ENCODE measurements around the gene ABI3BP. TPM values are rescaled to one million over a fixed set of nuclear protein-coding genes. Genes with fewer than 3 reads are reported as not detected.

The ABI3BP gene
- total and polyA plus RNA-seq, 2 experiments from 2014 or later, result 0.42 to 0.57 TPM

DNA sequence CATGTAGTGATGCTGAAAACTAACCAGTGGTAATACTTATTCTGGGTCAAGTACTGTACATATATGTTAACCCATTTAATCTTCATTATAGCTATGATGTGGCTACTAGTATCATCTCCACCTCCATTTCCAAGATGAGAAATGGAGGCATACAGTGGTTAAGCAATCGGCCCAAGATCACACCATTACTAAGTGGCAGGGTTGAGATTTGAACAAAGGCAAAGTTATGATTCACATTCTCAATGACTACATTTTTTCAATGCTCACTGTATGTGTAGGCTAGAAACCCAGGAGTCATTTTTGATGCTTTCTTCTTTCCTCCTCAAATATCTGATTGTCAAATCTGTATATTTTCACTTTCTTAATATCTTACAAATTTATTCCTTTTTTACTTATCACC, 30.2 kb downstream of the ABI3BP start:
- Mint-ChIP-seq H3K9me3 (peaks cover 14% of the 10 kb centered on the region), H3K4me3 (no peak overlapping the region)

More for the DNA sequence above, 30.2 kb downstream of the ABI3BP start:
- H3K27ac ChIP-seq (ENCODE audit: low read depth), result no peak overlapping the region
- H3K4me2 ChIP-seq, result no peak overlapping the region
- no peaks in the 10 kb centered on the region for H3K79me2 ChIP-seq (replicated peaks; ENCODE audit: insufficient read depth)
- Mint-ChIP-seq H3K27me3 (ENCODE audit: insufficient read depth, low read depth, poor library complexity) (no peaks in the 10 kb centered on the region), H3K27ac (no peak overlapping the region), H3K36me3 (ENCODE audit: low read depth) (peaks cover 9% of the 10 kb centered on the region; the same call in 1 of the 3 replicates), H3K4me1 (no peaks in the 10 kb centered on the region)
- no peaks in the 10 kb centered on the region for H3K36me3 ChIP-seq (ENCODE audit: insufficient read depth)
- no peaks in the 10 kb centered on the region for H4K20me1 ChIP-seq (replicated peaks; ENCODE audit: insufficient read depth)
- H3K4me3 ChIP-seq, result no peak overlapping the region
- TF ChIP-seq ZNF462 (CRISPR knock-in tag; IDR thresholded peaks at IDR 0.05) (no peak), ZNF331 (CRISPR knock-in tag; IDR thresholded peaks at IDR 0.05; ENCODE audit: low read depth) (no peak), EZH2phosphoT487 (IDR thresholded peaks at IDR 0.05; ENCODE audit: unreplicated experiment) (no peak), JUNB (IDR thresholded peaks at IDR 0.05; ENCODE audit: unreplicated experiment) (no peak), REST (IDR thresholded peaks at IDR 0.05; ENCODE audit: unreplicated experiment) (no peak), NANOG (IDR thresholded peaks at IDR 0.05; ENCODE audit: borderline replicate concordance) (no peak), CREB1 (CRISPR knock-in tag; IDR thresholded peaks at IDR 0.05; ENCODE audit: low read depth) (no peak), ZNF114 (CRISPR knock-in tag; IDR thresholded peaks at IDR 0.05) (no peak), EZH2 (IDR thresholded peaks at IDR 0.05; ENCODE audit: low read depth, unreplicated experiment) (no peak), POLR2AphosphoS5 (IDR thresholded peaks at IDR 0.05; ENCODE audit: low read depth) (no peak), STAT1 (IDR thresholded peaks at IDR 0.05; ENCODE audit: unreplicated experiment) (no peak)
- TF ChIP-seq, protein P1, sequence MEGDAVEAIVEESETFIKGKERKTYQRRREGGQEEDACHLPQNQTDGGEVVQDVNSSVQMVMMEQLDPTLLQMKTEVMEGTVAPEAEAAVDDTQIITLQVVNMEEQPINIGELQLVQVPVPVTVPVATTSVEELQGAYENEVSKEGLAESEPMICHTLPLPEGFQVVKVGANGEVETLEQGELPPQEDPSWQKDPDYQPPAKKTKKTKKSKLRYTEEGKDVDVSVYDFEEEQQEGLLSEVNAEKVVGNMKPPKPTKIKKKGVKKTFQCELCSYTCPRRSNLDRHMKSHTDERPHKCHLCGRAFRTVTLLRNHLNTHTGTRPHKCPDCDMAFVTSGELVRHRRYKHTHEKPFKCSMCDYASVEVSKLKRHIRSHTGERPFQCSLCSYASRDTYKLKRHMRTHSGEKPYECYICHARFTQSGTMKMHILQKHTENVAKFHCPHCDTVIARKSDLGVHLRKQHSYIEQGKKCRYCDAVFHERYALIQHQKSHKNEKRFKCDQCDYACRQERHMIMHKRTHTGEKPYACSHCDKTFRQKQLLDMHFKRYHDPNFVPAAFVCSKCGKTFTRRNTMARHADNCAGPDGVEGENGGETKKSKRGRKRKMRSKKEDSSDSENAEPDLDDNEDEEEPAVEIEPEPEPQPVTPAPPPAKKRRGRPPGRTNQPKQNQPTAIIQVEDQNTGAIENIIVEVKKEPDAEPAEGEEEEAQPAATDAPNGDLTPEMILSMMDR (conservative IDR thresholded peaks at IDR 0.05; ENCODE audit: low read depth in 2 of 2), result no peak
- TF ChIP-seq, protein P2, sequence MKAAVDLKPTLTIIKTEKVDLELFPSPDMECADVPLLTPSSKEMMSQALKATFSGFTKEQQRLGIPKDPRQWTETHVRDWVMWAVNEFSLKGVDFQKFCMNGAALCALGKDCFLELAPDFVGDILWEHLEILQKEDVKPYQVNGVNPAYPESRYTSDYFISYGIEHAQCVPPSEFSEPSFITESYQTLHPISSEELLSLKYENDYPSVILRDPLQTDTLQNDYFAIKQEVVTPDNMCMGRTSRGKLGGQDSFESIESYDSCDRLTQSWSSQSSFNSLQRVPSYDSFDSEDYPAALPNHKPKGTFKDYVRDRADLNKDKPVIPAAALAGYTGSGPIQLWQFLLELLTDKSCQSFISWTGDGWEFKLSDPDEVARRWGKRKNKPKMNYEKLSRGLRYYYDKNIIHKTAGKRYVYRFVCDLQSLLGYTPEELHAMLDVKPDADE (IDR thresholded peaks at IDR 0.05), result no peak
- peaks cover 19% of the 10 kb centered on the region; the same call in 1 of the 2 replicates for H3K9me2 ChIP-seq (ENCODE audit: insufficient read depth)
- H3K4me1 ChIP-seq (ENCODE audit: insufficient read depth), result no peaks in the 10 kb centered on the region
- H3F3A ChIP-seq (replicated peaks; ENCODE audit: low read depth), result no peaks in the 10 kb centered on the region
- ATAC-seq, result no peak
- no peak for DNase-seq (ENCODE audit: low spot score)
- H3K27me3 ChIP-seq (ENCODE audit: insufficient read depth), result no peaks in the 10 kb centered on the region
- no peak overlapping the region for H2AFZ ChIP-seq

Data from GM23338 (cell line).